Astrocyte (in vitro differentiated cells and primary cell): ENCODE measurements around the gene LARGE1.

ENCODE experiments used
- CTCF ChIP-seq: IDR thresholded peaks from 2 replicates; pipeline ENCODE4 v1.5.1; 2011; ENCODE audit warnings: low read depth, mild to moderate bottlenecking, inconsistent platforms, low read length, moderate library complexity; ENCODE audit not compliant: insufficient read depth
- EZH2 ChIP-seq: IDR thresholded peaks from 2 replicates; pipeline ENCODE4 v1.6.1; 2012; ENCODE audit warnings: mild to moderate bottlenecking, low read length, inconsistent platforms; ENCODE audit not compliant: insufficient read depth

- TF ChIP-seq CTCF, result no peak
- TF ChIP-seq EZH2, result no peak
Measured at GRCh38 chr22:33940741-33941140, 20.5 kb upstream of the LARGE1 start.
